HG03469 (cell line): ENCODE data around the gene DTYMK.

Experiments
- ATAC-seq: cut with Tn5 transposase; IDR thresholded peaks from one replicate; pipeline ENCODE4 v1.9.1; 2021; ENCODE audit warnings: mild to moderate bottlenecking, moderate library complexity, moderate number of reproducible peaks; ENCODE audit not compliant: unreplicated experiment

DTYMK gene

DNA sequence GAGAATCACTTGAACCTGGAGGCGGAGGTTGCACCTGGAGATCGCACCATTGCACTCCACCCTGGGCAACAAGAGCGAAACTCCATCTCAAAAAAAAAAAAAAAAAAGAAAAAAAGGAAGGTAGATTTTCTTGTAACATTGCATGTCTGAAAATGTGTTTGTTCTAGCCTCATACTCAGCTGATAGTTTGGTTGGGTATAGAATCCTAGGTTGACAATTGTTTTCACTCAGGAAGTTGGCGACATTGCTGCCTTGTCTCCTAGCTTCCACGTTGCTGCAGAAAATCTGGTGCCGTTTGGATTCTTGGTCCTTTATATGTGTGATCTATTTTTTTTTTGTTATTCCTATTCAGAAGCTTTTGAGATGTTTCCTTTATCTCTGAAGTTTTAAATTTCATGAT lies 19.9 kb upstream of the DTYMK start:
- no peak for ATAC-seq

DNA sequence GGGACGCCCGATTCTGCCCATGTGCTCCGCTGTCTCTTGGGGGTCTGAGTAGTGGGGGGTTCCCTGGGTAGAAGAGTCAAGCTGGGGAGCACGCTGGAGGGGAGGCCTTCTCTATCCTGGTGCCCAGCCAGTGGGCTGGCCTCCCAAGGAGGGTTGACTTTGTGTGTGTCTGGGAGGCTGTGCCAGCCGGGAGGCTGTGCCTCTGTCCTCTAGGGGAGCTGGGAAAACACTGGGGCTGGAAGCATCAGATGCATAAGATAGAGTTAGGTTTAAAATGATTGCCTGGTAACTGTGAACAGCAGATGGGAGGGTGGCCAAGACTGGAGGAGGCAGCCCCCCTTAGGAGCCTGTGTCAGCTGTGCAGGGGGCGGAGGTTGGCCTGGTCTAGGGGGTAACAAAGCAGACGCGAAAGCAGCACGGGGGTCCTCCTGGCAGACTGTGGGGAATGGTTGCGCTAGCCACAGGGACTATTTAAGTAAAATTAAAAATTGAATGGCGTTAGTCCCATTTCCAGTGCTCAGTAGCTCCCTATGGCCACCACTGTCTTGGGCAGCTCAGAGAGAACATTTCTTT lies 16.5 kb upstream of the DTYMK start:
- no peak for ATAC-seq

DNA sequence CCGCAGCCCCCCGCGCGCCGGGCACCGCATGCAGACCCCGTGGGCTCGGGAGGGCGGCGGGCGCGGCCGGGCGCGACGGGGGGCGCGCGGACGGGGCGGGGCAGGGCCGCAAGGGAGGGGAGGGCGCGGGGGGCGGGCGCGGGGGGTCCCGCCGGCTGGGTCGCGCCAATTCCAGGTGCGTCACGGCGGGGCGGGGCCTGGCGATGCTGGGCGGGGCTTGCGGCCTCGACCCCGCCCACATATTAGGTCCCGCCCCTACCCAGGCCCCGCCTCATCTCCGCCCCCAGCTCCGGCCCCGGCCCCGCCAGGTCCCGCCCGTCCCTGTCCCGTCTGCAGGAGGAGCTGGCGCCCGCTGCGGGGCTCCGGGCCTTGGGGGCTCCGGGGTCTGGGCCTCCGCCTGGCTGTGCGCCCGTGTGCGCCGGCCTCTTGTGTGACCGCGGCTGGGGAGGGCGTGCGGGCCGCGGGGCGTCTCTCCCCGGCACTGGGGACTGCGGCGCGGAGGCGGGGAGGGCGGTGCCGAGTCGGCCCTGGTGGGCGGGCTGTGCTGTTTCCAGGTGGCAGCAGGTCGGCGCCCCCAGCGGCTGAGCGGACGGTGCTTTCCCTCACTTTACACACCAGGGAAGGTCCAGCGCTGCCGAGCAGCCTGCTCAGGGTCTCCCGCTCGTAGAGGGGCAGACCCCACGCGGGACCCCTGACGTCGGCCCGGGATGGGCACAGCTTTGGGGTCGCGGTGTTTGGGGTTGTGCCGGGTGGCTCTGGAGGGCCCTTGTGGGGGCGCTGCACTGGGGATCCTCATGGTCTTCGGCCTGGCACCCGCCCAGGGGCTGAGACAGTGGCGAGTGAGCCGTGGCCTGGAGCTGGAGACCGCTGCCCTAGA lies 15.8 kb upstream of the DTYMK start:
- ATAC-seq, result peak; percentile 49

DNA sequence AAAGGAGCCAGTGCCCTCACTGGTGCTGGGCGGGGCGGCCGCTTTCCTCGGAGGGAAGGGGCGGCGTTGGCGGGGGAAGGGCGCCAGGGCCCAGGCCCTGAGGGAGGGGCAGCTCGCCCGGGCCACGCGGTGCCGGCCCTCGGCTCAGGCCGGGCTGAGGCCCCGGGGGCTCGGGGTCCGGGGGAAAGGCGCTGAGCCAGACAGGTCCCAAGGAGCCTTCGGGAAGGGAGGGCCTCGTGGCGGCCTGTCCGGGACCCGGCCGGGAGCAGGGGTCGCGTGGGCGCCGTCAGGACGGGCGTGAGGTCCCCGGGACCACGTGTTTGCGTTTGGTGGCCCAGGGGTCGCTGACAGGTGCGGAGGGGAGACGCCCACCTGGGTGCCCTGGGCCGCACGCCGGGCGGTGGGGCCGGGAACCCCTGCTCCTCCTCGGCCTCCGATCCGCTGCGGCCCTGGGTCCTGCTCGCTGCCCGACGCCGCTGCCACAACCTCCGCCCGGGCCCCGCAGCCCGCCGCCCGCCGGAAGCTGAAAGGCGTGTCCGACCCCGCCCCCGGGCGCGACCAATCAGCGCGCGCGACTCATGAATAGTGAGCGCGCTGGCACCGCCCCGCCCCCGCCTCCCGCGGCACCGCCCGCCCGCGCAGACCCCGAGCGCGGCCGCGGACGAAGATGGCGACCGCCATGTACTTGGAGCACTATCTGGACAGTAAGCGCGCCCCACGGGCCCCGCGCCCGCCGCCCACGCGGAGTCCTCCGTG lies 15.0 kb upstream of the DTYMK start, which contains the start of gene ING5:
TSS of gene ING5 (plus strand) at position 641 of the 756 bp plus-strand sequence. CDS start at position 668, 27 bp downstream.
- peak; percentile 30 for ATAC-seq

DNA sequence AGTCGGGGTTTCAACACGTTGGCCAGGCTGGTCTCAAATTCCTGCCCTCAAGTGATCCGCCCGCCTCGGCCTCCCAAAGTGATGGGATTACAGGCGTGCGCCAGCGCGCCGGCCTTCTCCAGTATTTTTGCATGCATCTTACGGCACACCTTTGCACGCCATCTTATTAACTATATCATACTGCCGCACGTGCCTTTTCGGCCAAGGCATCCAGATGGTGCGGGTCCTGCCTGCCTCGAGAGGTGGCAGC lies 14.5 kb upstream of the DTYMK start:
- no peak for ATAC-seq

DNA sequence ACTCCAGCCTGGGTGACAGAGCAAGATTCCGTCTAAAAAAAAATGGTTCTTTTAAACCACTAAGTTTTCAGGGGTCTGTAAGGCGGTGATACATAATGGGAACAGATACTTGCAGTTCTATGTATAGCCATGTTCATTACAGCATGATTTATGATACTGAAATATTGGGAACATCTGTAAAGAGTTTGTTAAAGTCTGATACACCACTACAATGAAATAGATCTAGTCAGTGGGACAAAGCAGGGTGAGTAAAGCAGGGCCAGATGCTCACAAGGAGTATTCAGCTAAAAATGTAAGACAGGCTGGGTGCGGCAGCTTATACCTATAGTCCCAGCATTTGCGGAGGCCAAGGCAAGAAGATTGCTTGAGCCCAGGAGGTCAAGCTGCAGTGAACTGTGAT lies 9.0 kb upstream of the DTYMK start:
- ATAC-seq, result no peak

DNA sequence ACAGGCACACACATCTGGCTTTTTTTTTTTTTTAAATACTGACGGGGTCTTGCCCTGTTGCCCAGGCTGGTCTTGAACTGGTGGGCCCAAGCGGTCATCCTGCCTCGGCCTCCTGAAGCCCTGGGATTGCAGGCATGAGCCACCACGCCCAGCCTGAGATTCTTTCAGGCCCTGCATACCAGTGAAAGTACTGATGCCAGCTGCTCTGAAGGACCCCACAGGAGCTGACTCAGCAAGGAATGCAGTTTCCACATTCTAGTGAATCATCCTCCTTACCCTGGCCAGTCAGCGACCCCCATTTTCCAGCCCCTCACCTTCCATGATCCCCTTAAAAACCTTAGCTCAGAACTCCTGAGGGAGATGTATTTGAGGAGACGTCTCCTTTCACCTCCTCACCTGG lies 5.8 kb upstream of the DTYMK start:
- ATAC-seq, result no peak

DNA sequence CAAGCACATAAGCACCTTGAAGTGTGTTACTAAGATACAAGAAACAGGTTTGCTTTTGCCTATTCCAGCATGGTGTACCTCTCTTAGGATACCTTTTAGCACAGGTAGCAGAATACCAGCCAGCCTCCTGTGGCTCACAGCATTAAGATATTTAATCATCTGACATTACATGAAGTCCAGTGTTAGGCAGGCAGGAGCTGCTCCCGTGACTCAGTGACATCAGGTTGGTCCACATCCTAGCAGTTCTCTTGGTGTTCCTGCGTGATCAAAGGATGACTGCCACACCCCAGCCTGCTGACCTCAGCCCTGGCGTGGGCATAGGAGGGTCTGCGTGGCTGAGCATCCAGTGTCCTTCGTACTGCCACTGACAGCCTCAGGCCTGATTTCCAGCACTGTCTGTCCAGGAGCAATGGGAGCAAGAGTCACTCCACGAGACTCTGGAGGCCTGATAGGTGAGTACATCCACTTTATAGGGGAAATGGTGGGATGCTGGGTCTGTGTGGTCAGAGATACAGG lies 3.6 kb upstream of the DTYMK start:
- no peak for ATAC-seq

DNA sequence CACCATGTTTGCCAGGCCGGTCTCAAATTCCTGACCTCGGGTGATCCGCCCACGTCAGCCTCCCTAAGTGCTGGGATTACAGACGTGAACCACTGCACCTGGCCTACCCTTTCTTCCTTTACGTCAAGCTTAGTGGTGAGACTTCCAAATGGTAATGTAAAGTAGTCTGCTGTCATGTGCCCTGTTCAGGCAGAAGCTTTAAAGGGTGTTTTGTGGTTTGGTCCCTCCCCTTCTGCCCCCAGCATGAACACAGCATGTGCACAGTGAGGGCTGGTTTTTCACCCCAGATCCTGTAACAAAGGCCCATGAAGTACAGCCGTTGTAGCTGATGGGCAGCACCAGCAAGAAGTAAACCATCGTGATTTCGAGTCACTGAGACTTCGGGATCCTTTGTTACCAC lies 2.7 kb upstream of the DTYMK start:
- ATAC-seq, result no peak

DNA sequence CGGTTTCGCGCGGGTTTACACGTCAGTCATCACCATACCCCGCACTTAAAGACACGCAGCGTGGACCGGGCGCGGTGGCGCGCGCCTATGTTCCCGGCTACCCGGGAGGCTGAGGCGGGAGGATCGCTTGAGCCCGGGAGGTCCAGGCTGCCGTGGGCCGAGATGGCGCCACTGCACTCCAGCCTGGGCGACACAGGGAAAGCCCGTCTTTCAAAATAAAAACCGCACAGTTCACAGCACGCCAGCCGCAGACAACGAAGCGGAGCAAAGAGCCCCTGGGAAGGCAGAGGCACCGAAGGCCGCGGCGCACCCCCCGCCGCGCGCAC lies 328 bp downstream of the DTYMK start:
- no peak for ATAC-seq

DNA sequence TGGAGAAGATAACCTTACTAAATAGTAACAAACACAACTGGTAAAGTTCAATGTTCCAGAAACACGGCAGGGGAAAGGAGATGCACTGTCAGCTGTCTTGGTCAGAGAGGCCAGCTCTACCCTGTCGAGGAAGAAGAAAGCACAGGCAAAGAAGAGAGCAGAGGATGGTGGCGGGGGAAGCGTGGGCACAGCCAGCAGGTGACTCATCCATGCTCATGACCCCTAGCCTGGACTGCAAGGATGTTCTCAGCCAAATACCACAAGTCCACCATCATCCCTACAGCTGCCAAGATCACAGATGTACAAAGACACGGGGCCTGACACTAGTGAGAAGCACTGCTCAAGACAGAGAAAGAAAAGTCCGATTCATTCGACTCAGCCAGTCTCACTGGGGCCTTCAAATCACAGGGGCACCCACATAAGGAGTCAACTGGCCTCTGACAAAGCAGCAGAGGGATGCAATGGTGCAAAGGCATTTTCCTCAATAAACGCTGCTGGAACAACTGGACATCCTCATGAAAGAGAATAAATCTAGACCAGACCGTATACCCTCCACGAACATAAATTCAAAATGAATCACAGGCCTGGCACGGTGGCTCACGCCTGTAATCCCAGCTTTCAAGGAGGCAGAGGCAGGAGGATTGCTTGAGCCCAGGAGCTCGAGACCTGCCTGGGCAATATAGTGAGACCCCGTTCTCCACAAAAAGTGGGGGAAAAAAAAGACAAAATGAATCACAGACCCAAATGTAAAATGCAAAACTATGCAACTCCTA lies 5.6 kb downstream of the DTYMK start:
- ATAC-seq, result no peak

DNA sequence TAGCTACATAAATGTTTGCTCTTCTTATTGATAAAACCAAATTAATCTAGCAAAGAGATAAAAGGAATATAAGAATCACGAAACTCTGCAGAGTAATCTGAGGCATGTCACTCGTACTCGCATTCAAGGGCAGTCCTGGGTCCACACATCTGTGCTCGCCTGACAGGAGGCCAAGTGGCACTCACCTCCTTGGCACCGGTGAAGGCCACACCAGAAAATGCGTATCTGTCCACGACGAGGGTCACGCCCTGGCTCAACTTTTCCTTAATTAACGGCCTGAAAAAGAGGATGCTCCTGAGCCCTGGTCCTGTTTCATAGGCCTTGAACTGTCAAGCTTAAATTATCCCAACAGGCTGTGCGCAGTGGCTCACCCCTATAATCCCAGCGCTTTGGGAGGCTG lies 6.6 kb downstream of the DTYMK start:
- no peak for ATAC-seq

DNA sequence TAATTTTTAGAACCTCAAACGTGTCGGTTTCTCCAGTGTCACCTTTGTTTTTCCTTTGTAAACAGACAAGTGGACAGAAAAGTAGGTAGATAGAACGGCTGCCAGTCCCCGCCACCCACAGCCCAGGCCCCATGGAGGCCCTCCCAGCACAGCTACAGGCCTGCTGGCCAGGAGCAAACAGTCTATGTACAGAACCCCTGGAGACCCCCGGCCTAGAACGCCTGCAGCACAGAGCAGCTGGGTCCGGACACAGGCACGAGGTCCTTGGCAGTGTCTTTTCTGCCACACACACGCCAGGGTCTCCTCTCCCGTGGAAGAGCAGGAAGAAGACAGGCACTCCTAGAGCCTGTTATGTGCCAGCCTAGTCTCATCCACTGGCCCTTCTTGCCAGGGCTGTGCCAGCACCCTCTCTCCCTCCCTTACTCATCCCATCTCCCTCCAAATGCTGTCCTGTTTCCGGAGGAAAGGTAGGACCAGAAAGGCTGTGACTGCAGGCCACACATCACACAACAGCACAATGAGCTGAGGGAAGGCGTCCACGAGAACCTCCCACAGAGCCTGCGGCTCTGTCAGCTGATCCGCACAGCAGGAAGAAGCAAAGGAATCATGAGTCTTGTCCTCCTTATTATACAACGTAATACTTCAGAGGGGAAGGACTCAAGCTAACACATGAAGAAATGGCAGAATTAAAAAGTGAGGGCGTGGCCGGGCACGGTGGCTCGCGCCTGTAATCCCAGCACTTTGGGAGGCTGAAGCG lies 7.7 kb downstream of the DTYMK start:
- no peak for ATAC-seq

DNA sequence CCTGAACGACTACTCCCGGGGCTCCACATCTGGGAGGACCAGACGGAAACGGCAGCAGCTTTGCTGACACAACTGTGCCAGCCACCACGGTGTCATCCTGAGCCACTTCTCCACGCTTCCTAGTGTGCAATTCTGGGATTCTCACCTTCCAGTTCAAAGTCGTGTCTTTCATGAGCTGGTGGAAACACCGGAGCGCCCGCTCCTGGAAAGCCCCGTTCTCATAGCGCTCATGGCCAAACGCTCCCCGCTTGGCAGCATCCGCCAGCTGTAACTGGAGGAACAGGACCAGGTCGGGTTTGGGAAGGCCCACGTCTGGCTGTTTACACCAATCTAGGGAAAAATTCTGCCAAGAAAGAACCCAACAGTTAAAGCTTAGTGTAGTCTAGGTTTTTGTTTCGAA lies 8.3 kb downstream of the DTYMK start:
- ATAC-seq, result no peak

DNA sequence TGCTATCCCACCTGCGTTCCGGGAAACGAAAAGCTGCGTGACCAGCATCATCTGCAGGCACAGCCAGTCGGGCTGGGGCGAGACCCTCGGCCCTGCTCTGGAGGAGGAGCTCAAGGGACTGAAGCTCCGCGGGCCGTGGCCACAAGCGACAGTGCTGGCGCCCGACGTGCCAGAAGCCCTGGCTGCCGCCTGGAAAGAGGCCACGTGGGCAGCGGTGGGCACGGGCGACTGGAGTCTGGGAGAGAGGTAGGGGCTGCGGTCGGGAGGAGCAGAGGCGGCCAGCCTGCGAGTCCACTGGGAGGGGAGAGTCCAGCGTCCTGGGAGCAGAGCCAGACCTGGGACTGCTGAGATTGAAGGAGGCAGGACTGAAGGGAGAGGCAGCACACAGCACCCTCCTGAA lies 9.2 kb downstream of the DTYMK start:
- no peak for ATAC-seq

DNA sequence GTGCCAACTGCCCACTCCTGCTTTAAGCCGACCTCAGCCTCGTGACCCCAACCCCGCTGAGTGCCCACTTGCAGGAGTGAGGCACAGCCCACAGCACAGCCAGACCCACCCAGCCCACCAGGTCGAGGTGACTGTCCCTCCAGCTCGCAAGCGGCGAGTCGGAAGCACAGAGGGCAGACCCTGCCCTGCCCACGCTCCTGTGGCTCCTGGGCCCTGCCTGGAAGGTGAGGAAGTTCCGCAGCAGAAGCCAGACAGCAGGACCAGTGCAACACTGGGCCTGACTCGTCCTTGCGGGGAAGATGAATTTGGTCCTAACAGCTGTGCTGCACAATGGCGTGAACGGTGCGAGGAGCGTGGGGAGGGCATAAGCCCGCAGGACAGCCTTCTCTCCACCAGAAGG lies 9.9 kb downstream of the DTYMK start:
- no peak for ATAC-seq

DNA sequence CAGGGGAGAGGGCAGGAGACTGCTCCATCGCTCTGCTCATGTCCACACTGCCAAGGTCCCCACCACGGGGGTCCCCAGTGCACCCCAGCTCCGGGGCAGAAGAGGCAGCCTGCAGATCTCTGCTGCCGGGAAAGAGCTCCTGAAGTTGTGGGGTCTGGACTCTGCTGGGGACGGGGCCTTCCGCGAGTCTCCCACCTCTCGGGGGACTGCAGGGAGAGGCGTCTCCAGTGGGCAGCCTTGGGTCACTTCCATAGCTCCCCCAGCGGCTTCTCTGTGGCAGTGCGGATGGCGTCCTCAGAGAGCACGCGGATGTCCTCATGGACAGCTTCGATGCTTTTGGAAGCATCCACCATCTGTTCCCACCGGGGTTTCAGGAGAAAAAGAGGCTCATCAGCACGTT lies 10.7 kb downstream of the DTYMK start:
- no peak for ATAC-seq

DNA sequence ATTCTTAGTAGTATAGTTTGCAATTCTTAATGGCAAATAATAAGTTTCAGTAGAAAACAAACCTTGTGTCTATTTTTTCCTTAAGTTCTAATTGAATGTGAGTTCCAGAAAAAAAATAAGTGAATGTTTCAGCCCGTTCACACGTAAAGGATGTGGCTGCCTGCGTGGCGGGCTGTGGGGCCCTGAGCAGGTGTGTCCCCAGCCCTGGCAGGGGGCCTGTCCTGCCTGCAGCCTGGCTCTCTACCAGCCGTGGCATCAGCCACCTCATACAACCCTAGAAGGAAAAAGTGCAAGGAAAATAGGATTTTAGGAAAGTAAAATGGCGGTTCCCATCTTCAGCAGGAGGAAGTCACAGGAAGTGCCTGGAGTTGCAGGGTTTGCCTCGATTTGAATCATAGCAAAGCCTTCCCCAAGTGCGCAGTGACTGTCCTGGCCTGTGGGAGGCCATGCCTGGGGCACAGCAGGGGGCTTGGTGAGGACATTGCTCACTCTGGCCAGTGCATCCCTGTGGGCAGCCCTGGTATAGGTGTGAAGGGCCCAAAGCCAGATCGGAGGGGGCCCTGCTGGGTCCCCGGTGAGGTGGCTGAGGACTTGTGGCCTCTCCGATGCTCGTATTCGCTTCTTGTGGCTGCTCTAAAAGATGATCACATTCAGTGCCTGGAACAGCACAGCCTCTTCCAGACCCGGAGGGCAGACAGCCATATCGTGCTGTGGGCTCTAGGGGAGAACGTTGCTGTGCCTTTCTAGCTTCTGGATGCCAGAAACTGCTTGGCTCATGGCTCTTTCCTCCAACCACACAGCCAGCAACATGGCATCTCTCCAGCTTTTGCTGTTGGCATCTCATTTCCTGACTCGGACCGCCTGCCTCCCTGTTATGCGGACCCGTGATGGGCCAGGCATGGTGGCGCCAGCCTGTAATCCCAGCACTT lies 12.6 kb downstream of the DTYMK start:
- ATAC-seq, result no peak

DNA sequence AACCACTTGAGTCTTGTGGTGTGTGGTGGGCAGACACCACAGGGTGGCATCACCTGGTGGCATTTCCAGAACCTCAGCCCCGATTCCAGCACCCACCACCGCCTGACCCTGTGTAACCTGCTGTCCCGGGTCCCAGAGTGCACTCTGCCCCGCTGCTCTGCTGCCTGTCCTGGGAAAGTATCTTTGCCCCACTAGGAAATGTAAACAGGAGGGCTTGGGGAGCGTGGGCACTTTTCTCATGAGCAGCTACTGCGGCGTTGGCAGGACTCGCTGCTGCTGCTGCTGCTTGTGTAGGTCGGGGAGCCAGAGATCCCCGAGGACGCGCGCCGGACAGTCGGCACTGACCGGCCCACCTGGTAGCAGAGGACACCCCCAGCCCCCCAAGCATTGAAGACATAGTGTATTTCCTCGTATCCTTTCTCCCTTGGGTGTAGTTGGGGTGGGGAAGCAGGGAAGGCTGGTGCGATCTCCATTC lies 13.4 kb downstream of the DTYMK start:
- no peak for ATAC-seq
